CD4-positive, CD25-positive, alpha-beta regulatory T cell (primary cell): ENCODE measurements around the gene BCL2L12. TPM values are rescaled to one million over a fixed set of nuclear protein-coding genes. Genes with fewer than 3 reads are reported as not detected.

Experiments
- ATAC-seq, 2 donors: fragments of 150-1000 bp; cut with Tn5 transposase; one replicate each; pipeline ENCODE4 v1.10.0; 2021; ENCODE audit warnings: low read depth in 2 of 2, moderate number of reproducible peaks in 2 of 2, moderate library complexity in 1 of 2
- DNase-seq, 3 donors: peaks; one replicate each; pipeline versions ENCODE4 v3.0.0 to v3.0.0-alpha.2; 2012 to 2022; ENCODE audit warnings: mixed read lengths in 1 of 3
- H3K27ac ChIP-seq: one replicate; pipeline ENCODE4 v1.7.0; 2013; ENCODE audit warnings: mild to moderate bottlenecking, low read length; ENCODE audit not compliant: insufficient read depth, poor library complexity, severe bottlenecking
- H3K27me3 ChIP-seq: one replicate; pipeline ENCODE4 v1.7.0; 2013; ENCODE audit warnings: low read length; ENCODE audit not compliant: control insufficient read depth, insufficient read depth
- H3K36me3 ChIP-seq: one replicate; pipeline ENCODE4 v1.7.0; 2013; ENCODE audit warnings: mild to moderate bottlenecking, low read length, moderate library complexity; ENCODE audit not compliant: control insufficient read depth, insufficient read depth
- H3K4me1 ChIP-seq: 2 replicates; pipeline ENCODE4 v1.7.0; 2013; ENCODE audit warnings: mild to moderate bottlenecking, low read length; ENCODE audit not compliant: insufficient read depth, control insufficient read depth, poor library complexity, severe bottlenecking
- H3K4me3 ChIP-seq: one replicate; pipeline ENCODE4 v1.7.0; 2013; ENCODE audit warnings: low read depth, mild to moderate bottlenecking, low read length, moderate library complexity
- H3K9me3 ChIP-seq, 2 experiments: 1 replicate in 1 of 2; 2 replicates in 1 of 2; pipeline ENCODE4 v1.7.0; 2013; ENCODE audit warnings: low read length in 2 of 2, mild to moderate bottlenecking in 1 of 2, moderate library complexity in 1 of 2; ENCODE audit not compliant: control insufficient read depth in 2 of 2
- H3K27ac Mint-ChIP-seq, 3 donors: one replicate each; pipeline ENCODE4 v1.8.0; 2020 to 2022; ENCODE audit warnings: mild to moderate bottlenecking in 3 of 3, mixed read lengths in 3 of 3, moderate library complexity in 2 of 3
- H3K27me3 Mint-ChIP-seq: one replicate; pipeline ENCODE4 v1.8.0; 2022; ENCODE audit warnings: mild to moderate bottlenecking, mixed read lengths
- H3K36me3 Mint-ChIP-seq: one replicate; pipeline ENCODE4 v1.8.0; 2020; ENCODE audit warnings: mixed read lengths
- H3K4me1 Mint-ChIP-seq, 4 donors: one replicate each; pipeline ENCODE4 v1.8.0; 2020 to 2022; ENCODE audit warnings: mixed read lengths in 4 of 4, mild to moderate bottlenecking in 1 of 4
- H3K4me3 Mint-ChIP-seq, 4 donors: one replicate each; pipeline ENCODE4 v1.8.0; 2020 to 2022; ENCODE audit warnings: mild to moderate bottlenecking in 4 of 4, mixed read lengths in 4 of 4, moderate library complexity in 3 of 4
- H3K9me3 Mint-ChIP-seq, 7 donors: one replicate each; pipeline ENCODE4 v1.8.0; 2020 to 2022; ENCODE audit warnings: mixed read lengths in 7 of 7, mild to moderate bottlenecking in 3 of 7, moderate library complexity in 2 of 7
- polyA plus RNA-seq, 4 donors: library from polyadenylated mRNA; unstranded; fragments of 300-500 nt; fragmentation: Illumina TruSeq; gene quantifications; one replicate each; pipeline ENCODE4 v1.2.3, GENCODE V29; 2021
- total RNA-seq: library from RNA; stranded (reverse); gene quantifications from one replicate; pipeline ENCODE4 v1.2.3, GENCODE V29; 2022

Gene BCL2L12
- total and polyA plus RNA-seq, 5 donors from 2014 or later, result 13.6 to 15.3 (median 15.0) TPM

- H3K27me3 Mint-ChIP-seq, result peaks cover 8% of the 10 kb centered on the region
- no peak for DNase-seq
- Histone ChIP-seq H3K4me3 (no peak overlapping the region), H3K9me3 (no peaks in the 10 kb centered on the region), H3K36me3 (peaks cover 35% of the 10 kb centered on the region), H3K27me3 (no peaks in the 10 kb centered on the region), H3K27ac (no peak overlapping the region), H3K4me1 (peaks cover 14% of the 10 kb centered on the region)
- H3K4me1 Mint-ChIP-seq, result peaks cover 5 to 20% (median 8%) of the 10 kb centered on the region in 4 donors
- H3K27ac Mint-ChIP-seq, result no peak overlapping the region
- no peak overlapping the region for H3K4me3 Mint-ChIP-seq
- ATAC-seq, result no peak
- H3K9me3 Mint-ChIP-seq, result no peaks in the 10 kb centered on the region
- H3K36me3 Mint-ChIP-seq, result peaks cover 9% of the 10 kb centered on the region
These were observed 20.2 kb downstream of the BCL2L12 start for GRCh38 chr19:49685845-49686332.

GRCh38 chr19:49686503-49687088, 20.9 kb downstream of the BCL2L12 start:
- H3K27ac Mint-ChIP-seq, result no peak overlapping the region

GRCh38 chr19:49687150-49687549, 21.4 kb downstream of the BCL2L12 start:
- Mint-ChIP-seq H3K4me3 (peak overlapping the region in 1 of 4 donors; percentile 35), H3K27me3 (peaks cover 16% of the 10 kb centered on the region), H3K36me3 (peaks cover 9% of the 10 kb centered on the region), H3K9me3 (no peaks in the 10 kb centered on the region), H3K4me1 (peaks cover 6 to 26% (median 12%) of the 10 kb centered on the region in 4 donors), H3K27ac (no peak overlapping the region)
- H3K36me3 ChIP-seq, result peaks cover 28% of the 10 kb centered on the region
- peaks cover 3% of the 10 kb centered on the region for H3K27me3 ChIP-seq
- H3K27ac ChIP-seq, result no peak overlapping the region
- ATAC-seq, result no peak
- H3K9me3 ChIP-seq, result no peaks in the 10 kb centered on the region
- no peak overlapping the region for H3K4me3 ChIP-seq
- no peak for DNase-seq
- peaks cover 19% of the 10 kb centered on the region for H3K4me1 ChIP-seq

More at GRCh38 chr19:49686503-49687088, 20.9 kb downstream of the BCL2L12 start:
- Mint-ChIP-seq H3K4me1 (peaks cover 6 to 25% (median 12%) of the 10 kb centered on the region in 4 donors), H3K36me3 (peaks cover 9% of the 10 kb centered on the region), H3K4me3 (no peak overlapping the region), H3K27me3 (peaks cover 15% of the 10 kb centered on the region), H3K9me3 (no peaks in the 10 kb centered on the region)
- H3K9me3 ChIP-seq, result no peaks in the 10 kb centered on the region
- peaks cover 33% of the 10 kb centered on the region for H3K36me3 ChIP-seq
- no peak overlapping the region for H3K4me3 ChIP-seq
- peaks cover 1% of the 10 kb centered on the region for H3K27me3 ChIP-seq
- H3K27ac ChIP-seq, result no peak overlapping the region
- no peak for DNase-seq
- ATAC-seq, result no peak
- H3K4me1 ChIP-seq, result peaks cover 17% of the 10 kb centered on the region

GRCh38 chr19:49687566-49688316, 22.0 kb downstream of the BCL2L12 start:
- H3K4me3 Mint-ChIP-seq, result peak overlapping the region in 1 of 4 donors; percentile 35
- ATAC-seq (no peak), DNase-seq (no peak)
- H3K27me3 Mint-ChIP-seq, result peaks cover 16% of the 10 kb centered on the region
- no peak overlapping the region for H3K27ac ChIP-seq
- no peaks in the 10 kb centered on the region for H3K9me3 ChIP-seq
- H3K4me1 Mint-ChIP-seq, result peaks cover 6 to 26% (median 12%) of the 10 kb centered on the region in 4 donors
- H3K4me3 ChIP-seq, result no peak overlapping the region
- H3K9me3 Mint-ChIP-seq, result no peaks in the 10 kb centered on the region
- no peak overlapping the region for H3K27ac Mint-ChIP-seq
- H3K36me3 ChIP-seq, result peaks cover 24% of the 10 kb centered on the region
- peaks cover 9% of the 10 kb centered on the region for H3K36me3 Mint-ChIP-seq
- peaks cover 3% of the 10 kb centered on the region for H3K27me3 ChIP-seq
- peaks cover 19% of the 10 kb centered on the region for H3K4me1 ChIP-seq

GRCh38 chr19:49688531-49689132, 22.9 kb downstream of the BCL2L12 start:
- peak overlapping the region in 1 of 4 donors; percentile 61 for H3K4me3 Mint-ChIP-seq
- ATAC-seq, result no peak
- H3K27ac Mint-ChIP-seq, result peak overlapping the region in 1 of 3 donors; percentile 45

GRCh38 chr19:49689133-49690078, 23.7 kb downstream of the BCL2L12 start, which contains the start of gene ADM5:
ADM5 (plus strand) TSS chr19:49689594; CDS start chr19:49689838, 244 bp downstream.
- peak in 1 of 2 donors; percentile 26 for ATAC-seq
- Histone ChIP-seq H3K27ac (no peak within 1 kb of the TSS), H3K9me3 (no peaks in the 10 kb centered on the region), H3K4me1 (peaks cover 19% of the 10 kb centered on the region), H3K27me3 (peaks cover 3% of the 10 kb centered on the region), H3K36me3 (peaks cover 15% of the 10 kb centered on the region), H3K4me3 (peak within 1 kb of the TSS; percentile 55)
- Mint-ChIP-seq H3K27ac (peak within 1 kb of the TSS; percentile 49 to 86 (median 71)), H3K9me3 (no peaks in the 10 kb centered on the region), H3K4me1 (peaks cover 6 to 26% (median 12%) of the 10 kb centered on the region in 4 donors), H3K36me3 (peaks cover 9% of the 10 kb centered on the region), H3K4me3 (peak within 1 kb of the TSS; percentile 71 to 98 (median 91)), H3K27me3 (peaks cover 22% of the 10 kb centered on the region)
- no peak for DNase-seq

More at GRCh38 chr19:49688531-49689132, 22.9 kb downstream of the BCL2L12 start:
- DNase-seq, result no peak
- Histone ChIP-seq H3K4me3 (no peak overlapping the region), H3K27ac (no peak overlapping the region), H3K4me1 (peaks cover 19% of the 10 kb centered on the region), H3K36me3 (peaks cover 21% of the 10 kb centered on the region), H3K27me3 (peaks cover 3% of the 10 kb centered on the region), H3K9me3 (no peaks in the 10 kb centered on the region)
- peaks cover 6 to 26% (median 12%) of the 10 kb centered on the region in 4 donors for H3K4me1 Mint-ChIP-seq
- H3K27me3 Mint-ChIP-seq, result peaks cover 22% of the 10 kb centered on the region
- H3K9me3 Mint-ChIP-seq, result no peaks in the 10 kb centered on the region
- peaks cover 9% of the 10 kb centered on the region for H3K36me3 Mint-ChIP-seq
